Amniotic epithelial cell (primary cell): ENCODE results near the gene CPNE1.

Experiments
- DNase-seq: peaks from one replicate; pipeline ENCODE4 v3.0.0-alpha.2; 2010; ENCODE audit warnings: low read depth

Gene CPNE1

DNA sequence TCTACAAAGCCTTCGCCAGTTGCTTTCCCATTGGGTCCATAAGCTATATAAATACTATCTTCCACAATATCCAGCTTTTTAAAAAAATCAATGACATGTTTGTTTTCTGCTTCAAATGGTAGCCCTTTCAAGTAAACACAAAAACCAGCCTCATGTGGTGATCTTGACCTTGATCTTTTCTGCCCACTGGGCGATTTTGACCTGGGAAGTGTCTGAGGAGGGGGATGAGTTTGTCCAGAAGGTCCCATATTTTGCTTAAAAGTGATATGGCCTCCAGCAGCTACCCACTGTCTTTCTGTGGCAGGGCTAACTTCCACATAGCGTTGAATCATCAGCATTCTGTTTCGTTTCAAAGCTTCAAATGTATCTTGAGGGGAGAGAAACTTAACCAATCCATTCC, 10.8 kb downstream of the CPNE1 start:
- no peak for DNase-seq

DNA sequence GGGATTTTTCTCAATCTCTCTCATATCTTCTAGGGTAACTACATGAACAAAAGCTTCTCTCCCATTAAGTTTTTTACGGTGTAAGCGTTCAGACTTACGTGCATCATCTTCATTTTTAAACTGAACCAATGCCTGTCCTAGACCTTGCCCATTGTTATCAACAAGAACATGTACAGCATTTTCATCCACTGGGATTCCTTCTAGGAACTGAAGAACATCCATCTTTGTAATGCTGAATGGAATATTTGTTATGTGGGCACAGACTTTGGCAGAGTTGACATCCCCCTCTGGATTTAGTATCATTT, 11.3 kb downstream of the CPNE1 start:
- no peak for DNase-seq

DNA sequence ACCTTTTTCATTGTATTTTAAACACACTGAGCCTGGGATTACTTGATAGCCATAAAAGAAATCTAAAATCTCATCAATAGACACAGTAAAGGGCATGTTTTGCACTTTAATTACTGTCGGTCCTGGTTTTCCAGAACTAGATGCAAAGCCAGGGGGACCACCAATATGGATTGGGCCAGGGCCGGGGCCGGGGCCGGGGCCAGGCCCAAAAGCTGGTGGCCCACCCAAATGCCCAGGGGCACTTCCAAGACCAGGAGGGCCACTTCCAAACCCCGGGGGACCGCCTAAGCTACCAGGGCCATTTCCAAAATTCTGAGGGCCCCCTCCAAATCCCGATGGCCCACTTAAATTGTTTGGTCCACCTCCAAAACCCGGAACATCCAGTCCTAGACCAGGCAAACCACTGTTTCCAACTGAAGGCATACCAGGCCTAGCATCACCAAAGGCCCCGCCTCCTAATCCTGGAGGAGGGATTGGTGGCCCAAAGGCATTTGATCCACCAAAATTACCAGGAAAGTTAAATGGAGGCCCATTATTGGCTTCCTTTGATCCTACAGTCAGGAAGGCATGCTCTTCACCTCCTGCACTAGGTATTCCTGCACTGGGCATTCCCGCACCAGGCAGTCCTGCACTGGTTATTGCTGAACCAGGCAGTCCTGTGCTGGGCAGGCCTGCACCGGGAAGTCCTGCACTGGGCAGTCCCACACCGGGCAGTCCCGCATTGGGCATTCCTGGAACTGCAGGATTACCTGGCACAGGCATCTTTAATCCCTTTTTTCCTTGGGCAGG, 11.9 kb downstream of the CPNE1 start:
- DNase-seq = no peak

DNA sequence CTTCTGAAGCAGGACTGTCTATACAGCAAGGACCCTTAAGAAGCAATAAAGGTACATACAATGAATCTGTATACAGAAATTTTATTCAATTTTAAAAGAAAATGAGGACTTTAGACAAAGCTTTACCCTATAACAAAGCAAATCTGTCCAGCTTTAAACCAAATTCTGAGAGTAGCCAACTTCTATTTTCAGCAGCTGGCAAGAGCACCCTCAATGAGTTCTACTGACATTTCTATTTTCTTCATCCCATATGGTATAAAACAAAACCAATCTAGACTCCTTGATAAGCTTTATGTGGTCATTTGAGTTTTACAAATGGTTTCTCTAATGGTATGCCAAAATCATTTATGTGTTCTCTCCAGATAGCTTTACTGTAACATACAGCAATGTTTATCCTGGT, 12.7 kb downstream of the CPNE1 start:
- DNase-seq = no peak

DNA sequence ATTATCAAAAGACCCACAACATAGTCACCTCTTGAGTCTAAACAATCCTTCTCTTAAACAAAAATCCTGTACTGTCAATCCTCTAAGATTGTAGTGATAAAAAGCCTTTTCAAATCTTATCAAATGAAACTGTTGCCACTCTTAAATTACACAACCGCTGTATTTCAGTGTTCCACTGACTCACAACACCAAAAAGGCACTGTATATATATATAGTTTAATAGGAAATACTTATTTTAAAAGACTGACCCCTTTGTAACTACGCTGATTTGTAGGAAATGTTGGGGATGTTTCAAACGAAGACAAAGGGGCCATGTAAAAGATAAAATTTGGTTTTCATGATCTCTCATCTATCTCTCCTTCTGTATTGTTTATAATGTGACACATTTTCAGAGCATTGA, 14.1 kb downstream of the CPNE1 start:
- peak; percentile 18 for DNase-seq

DNA sequence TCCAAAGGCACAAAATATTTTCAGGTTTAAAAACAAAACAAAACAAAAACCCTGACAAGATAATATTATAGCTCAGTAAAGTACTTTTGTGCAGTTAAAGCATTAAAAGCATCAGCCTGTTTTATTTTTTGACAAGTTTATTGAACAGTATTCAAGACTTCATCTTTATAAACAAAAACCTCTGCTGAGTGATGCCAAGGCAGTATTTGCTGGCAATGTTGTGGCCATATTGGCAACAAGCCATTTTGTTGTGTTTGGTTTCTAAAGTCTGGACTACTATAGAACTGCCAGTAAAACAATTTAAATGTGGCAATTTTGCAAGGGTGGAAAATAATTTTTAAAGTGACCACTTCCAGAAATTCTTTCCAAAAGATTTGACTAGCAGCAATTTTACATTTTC, 15.9 kb downstream of the CPNE1 start:
- DNase-seq = peak; percentile 14

DNA sequence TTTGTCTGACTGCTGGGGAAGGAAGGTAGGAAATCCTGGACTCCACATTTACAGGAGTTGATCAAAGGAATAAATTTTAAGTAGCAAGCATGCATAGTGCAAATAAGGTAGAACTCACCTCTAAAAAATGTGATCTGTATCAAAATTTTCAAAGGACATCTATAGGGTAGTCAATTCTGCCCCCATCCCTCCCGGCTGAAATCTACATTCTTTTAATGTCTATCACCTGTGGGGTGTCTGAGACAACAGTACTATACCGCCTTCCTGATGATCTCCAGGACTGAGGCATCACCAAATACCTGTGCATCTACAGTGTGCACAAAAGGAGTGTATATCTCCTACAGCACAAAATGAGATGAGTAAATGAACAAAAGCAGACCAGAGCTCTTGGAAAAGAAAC, 19.9 kb downstream of the CPNE1 start:
- no peak for DNase-seq

DNA sequence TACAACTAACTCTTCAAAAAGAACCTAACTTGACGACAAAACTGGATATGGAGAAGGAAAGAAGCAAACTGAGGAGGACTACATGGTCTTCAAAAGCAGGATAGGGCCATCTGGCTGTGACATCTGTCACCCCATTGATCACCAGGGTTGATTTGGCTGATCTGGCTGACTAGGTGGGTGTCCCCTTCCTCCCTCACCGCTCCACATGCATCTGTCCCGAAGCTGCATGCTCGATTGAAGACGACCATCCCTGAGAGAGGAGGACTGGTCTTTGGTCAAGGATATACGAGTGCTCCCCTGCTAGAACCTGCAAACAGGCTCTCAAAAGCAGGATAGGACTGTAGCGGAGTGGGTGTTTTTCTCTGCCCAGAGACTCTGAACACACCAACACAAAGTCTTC, 21.7 kb downstream of the CPNE1 start:
- no peak for DNase-seq

DNA sequence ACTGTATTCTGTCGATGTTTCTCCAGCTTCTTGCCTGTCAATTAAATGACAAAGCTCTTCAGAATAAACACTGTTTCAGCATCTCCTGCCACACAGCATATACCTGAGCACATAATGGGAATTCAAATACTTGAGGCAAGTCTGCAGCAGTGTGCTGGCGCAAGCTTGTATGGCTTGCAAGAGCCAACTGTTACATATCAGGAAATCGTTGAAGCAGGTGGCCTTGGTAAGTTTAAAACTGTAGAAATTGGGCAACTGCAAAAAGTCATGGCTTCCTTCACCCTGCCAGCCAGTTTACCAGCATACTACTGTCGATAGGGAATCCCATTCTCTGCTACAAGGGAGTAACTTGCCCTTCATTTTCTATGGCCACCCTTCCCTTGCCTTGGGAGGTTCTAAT, 23.0 kb downstream of the CPNE1 start:
- DNase-seq = no peak

DNA sequence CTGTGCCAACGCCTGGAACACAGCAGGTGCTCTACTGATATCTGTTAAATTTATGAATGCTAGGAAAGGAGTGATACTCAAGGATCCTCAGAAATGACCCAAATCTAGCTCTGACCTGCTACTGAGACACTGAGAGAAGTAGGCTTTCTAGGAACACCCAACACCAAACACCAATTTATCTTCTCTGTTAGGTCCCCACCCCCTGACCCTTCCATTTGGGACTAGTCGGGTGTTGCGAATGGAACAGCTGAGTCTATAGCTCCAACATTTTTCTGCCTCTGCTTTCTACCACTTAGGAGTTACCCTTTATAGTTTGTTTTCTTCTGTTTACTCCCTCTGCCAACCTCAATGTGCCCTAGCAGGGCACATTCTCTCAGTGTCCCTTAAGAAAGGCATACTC, 24.0 kb downstream of the CPNE1 start:
- DNase-seq = no peak

DNA sequence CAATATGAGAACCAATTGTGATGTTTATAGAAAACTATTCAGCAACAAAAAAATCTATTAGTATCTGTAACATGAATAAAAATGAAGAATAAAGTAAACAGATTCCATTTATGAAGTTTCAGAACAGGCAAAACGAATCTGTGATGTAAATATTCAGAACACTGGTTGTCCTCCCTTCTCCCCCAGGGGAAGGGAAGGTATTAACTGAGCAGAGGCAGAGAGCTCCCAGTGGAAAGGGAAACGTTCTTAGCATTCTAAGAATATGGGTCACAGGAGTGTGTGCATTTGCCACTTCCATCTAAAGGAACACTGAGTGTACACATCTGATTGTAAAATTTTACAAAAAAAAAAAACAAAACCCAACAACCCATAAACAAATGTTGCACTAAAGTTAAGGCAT, 25.9 kb downstream of the CPNE1 start:
- DNase-seq = peak; percentile 24

DNA sequence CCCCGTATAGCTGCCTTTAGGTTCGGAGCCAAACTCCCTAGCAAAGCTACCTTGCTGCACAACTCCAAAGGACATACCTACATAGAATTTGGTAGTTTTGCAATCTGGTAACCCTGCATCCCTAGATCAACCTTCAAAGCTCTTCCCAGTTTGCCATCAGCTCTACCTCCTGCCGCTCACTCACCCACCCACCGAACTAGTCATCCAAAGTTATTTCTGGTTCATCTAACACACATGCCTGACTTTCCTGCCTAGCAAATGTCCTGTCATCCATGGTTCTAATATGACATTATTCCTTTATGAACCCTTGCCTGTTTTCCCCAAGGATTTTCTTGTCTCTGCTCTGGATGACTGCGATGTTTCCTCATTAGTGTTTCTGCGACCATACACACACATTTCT, 27.4 kb downstream of the CPNE1 start:
- no peak for DNase-seq

DNA sequence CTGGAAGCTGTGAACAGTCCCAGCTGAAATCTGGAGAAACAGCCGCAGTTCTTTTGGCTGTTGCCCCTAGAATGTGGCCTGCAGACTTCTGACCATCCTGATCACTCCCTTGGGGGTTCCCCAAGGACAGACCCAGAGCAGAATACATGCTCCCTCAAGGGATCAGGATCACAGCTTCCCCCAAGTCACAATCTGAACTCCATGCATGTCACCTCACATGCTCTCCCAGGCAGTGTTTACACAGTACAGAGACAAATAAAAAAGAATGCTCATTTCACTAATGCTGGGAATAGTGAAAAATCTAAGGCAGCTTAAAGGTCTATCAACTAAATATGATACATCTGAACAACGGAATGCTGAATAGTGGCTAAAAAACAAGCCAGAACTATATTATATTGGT, 28.6 kb downstream of the CPNE1 start:
- DNase-seq = no peak

DNA sequence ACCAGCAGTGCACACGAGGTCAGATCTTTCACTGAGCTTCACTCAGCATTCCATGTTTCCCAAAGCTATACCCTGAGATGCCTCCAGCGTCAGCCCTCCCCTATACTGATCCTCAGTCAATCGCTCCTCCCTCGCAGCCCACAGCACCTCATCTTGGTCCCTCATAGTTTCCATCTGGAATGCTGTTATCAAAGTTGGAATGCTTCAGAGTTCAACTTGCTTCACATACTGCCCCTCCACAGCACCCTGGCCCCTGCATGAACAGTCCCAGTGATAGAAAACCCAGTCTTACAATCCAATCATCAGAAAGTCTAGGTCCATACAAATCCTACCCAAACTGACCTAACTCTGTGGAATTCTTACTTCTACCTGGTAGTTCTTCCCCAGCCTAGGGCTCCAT, 29.0 kb downstream of the CPNE1 start:
- peak; percentile 50 for DNase-seq

DNA sequence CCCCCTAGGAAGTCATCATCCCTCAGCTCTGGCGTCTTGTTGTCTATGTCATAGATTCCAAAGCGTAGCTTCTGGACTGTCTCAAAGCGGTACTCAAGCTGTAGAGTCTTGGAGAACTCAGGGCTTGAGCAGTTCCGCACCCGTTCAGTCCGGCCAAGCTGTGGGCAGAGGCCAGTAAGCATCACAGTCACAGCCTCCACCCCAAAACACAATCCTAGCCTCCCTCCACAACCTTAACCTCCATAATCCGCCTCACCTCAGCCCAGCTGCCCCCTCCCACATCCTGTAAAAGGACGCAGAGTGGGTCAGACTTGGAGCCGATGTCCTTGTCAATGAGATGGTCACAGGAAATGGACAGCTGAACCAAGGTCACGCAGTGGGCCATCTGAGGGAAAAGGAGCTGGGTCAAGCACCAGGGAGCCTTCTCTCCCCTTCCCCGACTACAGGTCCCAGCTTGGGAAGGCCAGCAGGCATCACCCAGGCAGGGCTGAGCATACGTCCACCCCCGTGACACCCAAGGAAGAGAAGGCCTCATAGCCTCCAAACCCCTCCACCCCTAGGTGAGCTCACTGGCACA, 32.1 kb downstream of the CPNE1 start:
- no peak for DNase-seq

DNA sequence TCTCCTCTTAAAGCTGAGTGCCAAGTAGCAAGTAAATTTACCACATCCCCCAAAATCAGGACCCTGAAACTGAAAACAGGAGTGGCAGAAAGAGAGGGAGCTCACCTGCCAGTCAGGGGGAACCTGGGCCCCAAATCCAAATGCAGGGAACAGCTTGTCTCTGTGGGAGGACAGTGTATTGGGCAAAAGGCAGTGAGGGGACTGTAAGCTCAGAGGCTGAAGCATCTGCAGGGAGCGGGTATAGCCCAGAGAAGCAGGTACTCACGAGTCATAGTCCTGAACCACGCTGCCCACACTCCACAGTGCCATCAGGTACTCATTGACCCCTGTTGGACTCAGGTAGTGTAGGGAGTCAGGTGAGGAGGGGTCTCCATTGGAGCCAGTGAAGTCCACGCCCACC, 34.1 kb downstream of the CPNE1 start:
- no peak for DNase-seq

DNA sequence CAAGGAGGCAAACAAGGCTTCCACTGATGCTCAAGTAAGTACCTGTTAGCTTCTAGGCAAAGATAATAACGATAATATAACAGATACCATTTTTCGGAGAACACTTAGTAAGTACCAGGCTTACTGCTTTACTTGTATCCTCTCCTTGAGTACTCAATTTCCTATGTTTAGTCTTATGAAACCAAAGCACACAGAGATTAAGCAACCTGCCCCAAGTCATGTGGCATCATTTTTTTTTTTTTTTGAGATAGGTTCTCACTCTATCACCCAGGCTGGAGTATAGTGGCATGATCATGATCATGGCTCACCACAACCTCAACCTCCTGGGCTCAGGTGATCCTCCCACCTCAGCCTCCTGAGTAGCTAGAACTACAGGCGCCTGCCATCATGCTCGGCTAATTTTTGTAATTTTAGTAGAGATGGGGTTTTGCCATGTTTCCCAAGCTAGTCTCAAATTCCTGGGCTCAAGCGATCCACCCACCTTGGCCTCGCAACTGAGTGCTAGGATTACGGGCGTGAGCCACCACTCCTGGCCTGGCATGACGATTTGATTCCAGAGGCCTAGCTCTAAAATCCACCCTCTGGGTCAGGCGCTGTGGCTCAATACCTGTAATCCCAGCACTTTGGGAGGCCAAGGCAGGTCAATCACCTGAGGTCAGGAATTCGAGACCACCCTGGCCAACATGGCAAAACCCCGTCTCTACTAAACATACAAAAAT, 35.1 kb downstream of the CPNE1 start:
- DNase-seq = peak; percentile 49

DNA sequence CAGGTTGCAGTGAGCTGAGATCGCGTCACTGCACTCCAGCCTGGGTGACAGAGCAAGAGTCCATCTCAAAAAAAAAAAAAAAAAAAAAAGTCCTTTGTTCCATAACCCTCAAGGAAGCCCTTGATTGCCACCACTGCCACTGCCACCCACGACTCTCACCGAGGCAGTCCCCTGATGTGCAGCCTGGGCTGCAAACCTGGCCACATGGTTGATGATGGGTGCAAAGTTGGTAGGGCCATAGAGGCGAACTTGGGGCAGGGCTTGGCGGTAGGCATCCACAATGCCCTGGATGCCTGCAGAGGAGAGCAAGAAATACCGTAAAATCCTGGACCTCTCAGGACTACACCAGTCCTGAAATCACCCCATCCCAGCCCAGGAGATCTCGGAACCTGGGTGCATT, 37.6 kb downstream of the CPNE1 start:
- no peak for DNase-seq

DNA sequence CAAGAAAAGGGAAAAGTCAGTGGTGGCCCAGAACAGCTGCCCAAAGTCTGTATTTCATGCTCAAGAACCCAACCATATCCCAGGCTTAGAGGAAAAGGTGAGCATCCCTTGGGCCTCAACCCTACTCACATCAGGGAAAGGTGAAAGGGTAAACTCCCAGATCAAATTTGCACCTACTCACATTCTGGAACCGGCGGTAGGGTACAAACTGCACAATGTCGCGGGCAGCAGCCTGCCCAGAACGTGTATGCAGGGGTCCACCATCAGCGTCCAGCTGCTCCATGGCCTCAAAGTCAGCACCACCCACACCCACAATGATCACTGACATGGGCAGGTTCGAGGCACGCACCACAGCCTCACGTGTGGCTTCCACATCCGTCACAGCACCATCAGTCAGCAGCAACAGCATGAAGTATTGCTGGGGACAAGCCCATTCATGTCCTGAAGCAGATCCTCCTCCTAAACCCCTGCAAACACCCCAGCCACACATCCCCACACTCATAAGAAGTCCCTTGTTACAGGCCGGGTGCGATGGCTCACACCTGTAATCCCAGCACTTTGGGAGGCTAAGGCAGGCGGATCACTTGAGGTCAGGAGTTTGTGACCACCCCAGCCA, 38.2 kb downstream of the CPNE1 start:
- DNase-seq = no peak

DNA sequence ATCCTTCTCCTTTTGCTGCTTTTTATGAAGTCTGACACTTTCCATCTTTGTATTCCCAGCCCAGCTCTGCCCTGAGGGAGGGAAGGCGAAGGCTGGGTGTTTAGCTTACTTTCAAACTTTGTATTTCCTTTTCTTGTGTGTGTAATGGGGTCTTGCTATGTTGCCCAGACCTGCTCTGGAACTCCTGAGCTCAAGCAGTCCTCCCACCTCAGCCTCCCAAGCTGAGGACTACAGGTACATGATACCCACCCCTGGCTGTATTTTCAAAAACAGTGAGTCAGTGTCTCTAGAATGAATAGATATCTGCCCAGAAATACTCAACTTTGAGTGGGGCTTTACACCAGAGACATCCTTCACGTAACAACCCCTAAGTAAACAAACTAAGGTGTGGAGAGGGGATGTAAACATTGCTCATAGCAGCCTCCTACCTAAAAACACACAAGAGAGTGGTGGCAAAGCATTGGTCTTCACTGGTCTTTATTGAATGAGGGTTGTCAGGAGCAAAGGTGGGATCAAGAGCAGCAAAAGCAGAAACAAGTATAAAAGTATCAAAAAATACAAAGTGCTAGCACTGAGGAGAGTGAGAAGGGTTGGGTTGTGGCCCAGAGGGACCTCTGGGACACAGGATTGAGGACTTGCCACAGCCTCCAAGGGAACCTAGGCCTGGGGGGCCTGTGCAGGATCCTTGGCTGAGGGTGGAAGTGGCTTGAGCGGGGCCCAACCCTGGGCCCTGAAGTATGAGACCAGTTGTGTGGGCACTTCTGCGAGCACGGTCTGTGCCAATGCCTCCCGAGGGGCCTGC, 38.9 kb downstream of the CPNE1 start:
- no peak for DNase-seq

DNA sequence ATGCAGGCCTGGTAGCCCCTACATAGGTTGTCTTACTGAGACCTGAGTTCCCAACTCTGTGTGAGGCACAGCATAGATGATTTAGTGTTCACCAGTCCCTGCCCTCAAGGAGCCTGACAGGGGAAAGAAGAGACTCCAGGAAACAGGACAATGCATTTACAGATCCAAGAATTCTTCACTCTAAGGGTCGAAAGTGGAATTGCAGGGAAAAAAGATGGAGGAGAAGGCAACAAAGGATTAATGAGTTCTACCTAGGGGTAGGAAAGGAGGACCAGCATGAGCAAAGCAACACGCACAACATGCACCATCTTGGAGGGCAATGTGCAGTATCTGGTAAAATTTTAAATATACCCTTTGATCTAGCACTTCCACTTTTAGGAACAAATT, 43.1 kb downstream of the CPNE1 start:
- no peak for DNase-seq

DNA sequence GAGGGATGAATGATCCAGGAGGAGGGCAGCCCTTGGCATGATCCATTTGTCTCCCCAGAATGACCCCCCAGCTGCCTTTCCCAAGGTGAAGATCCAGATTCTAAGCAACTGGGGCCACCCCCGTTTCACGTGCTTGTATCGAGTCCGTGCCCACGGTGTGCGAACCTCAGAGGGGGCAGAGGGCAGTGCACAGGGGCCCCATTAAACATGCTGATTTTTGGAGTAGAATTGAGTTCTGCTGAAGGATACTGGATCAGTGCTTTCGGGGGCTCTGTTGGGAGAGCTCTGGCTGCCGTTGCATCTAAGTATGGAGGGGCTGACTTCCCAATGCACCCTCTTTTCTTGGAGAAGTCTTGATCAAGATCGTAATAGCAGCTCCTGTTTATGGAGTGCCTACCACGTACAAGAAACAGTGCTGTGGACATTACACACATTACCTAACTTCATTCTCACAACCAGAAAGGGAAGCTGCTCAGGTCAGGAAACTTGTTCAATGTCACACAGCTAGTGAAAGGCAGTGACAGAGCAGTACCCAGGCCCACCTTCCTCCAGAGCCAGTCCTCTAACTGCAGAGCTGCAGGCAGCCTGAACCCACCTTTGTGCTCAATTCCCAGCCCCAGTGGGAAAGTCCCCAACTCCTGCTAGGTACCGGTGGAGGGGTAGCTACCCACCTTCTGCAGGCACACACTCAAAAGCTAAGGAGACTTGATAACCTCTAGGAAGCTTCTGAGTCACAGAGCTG, 43.7 kb downstream of the CPNE1 start:
- no peak for DNase-seq
